H1 (cell line): ENCODE results near the gene BTN2A1. TPM values are rescaled to one million over a fixed set of nuclear protein-coding genes. Genes with fewer than 3 reads are reported as not detected.

ENCODE experiments used
- CTCF ChIA-PET: fragments of 300-600 bp; sonication (Branson Sonifier 250); formaldehyde crosslinking; loops from one replicate; lab custom pipeline; 2021; ENCODE audit not compliant: partially characterized antibody; lab: Charles Lee
- POLR2A ChIA-PET: fragments of 300-600 bp; sonication (Branson Sonifier 250); formaldehyde crosslinking; loops from one replicate; lab custom pipeline; 2021; ENCODE audit warnings: inconsistent platforms; ENCODE audit not compliant: partially characterized antibody; lab: Charles Lee
- DNase-seq, 2 experiments: peaks; one replicate each; pipeline versions ENCODE4 v3.0.0 to v3.0.0-alpha.2; 2010 to 2022; ENCODE audit warnings: low spot score in 2 of 2, low read depth in 1 of 2, mixed read lengths in 1 of 2
- FAIRE-seq: peaks from 2 replicates; lab custom pipeline; 2011; peaks lifted over from hg19 to GRCh38; lab: Jason Lieb, UNC
- H2AFZ ChIP-seq: 2 replicates; pipeline ENCODE4 v1.8.1; 2012; ENCODE audit warnings: low read length, inconsistent platforms
- H2AK5ac ChIP-seq: 2 replicates; pipeline ENCODE4 v1.6.1; 2013; ENCODE audit warnings: low read depth, low read length
- H2BK120ac ChIP-seq: replicated peaks from 2 replicates; pipeline ENCODE3; 2013; ENCODE audit warnings: low read depth, low read length, inconsistent platforms
- H2BK12ac ChIP-seq: 2 replicates; pipeline ENCODE4 v1.6.1; 2013; ENCODE audit warnings: low read depth, low read length
- H2BK15ac ChIP-seq: 2 replicates; pipeline ENCODE4 v1.6.1; 2013; ENCODE audit warnings: low read length
- H2BK20ac ChIP-seq: 2 replicates; pipeline ENCODE4 v1.6.1; 2013; ENCODE audit warnings: low read length
- H2BK5ac ChIP-seq: 2 replicates; pipeline ENCODE4 v1.6.1; 2013; ENCODE audit warnings: low read depth, low read length
- H3K14ac ChIP-seq: 2 replicates; pipeline ENCODE4 v1.6.1; 2013; ENCODE audit warnings: inconsistent platforms; ENCODE audit not compliant: insufficient read length
- H3K18ac ChIP-seq: 2 replicates; pipeline ENCODE4 v1.6.1; 2013; ENCODE audit warnings: low read length; ENCODE audit errors: extremely low read depth
- H3K23ac ChIP-seq: 2 replicates; pipeline ENCODE4 v1.6.1; 2013; ENCODE audit warnings: inconsistent platforms; ENCODE audit not compliant: insufficient read length
- H3K23me2 ChIP-seq: 2 replicates; pipeline ENCODE4 v1.6.1; 2013; ENCODE audit warnings: low read depth, low read length
- H3K27ac ChIP-seq: 2 replicates; pipeline ENCODE4 v1.6.1; 2011; ENCODE audit warnings: low read depth, low read length, inconsistent platforms
- H3K27me3 ChIP-seq, 4 experiments: replicated peaks in 1 of 4; 1 replicate in 1 of 4; 2 replicates in 3 of 4; pipeline versions ENCODE4 v1.6.1 to v1.8.1; 2011 to 2013; ENCODE audit warnings: low read length in 3 of 4, mild to moderate bottlenecking in 3 of 4, inconsistent platforms in 2 of 4, mixed read lengths in 2 of 4, moderate library complexity in 1 of 4; ENCODE audit not compliant: control insufficient read depth in 3 of 4, insufficient read depth in 3 of 4; ENCODE audit errors: extremely low read depth in 1 of 4
- H3K36me3 ChIP-seq, 4 experiments: 2 replicates each; pipeline versions ENCODE4 v1.6.1 to v1.8.1; 2011 to 2013; ENCODE audit warnings: mild to moderate bottlenecking in 4 of 4, low read length in 3 of 4, moderate library complexity in 2 of 4, control low read depth in 1 of 4, inconsistent platforms in 1 of 4; ENCODE audit not compliant: insufficient read depth in 4 of 4, control insufficient read depth in 2 of 4
- H3K4ac ChIP-seq: replicated peaks from 2 replicates; pipeline ENCODE3; 2013; ENCODE audit warnings: low read length, low read depth, mixed read lengths, inconsistent platforms; ENCODE audit not compliant: insufficient read length
- H3K4me1 ChIP-seq, 4 experiments: replicated peaks in 1 of 4; 1 replicate in 1 of 4; 2 replicates in 3 of 4; pipeline versions ENCODE4 v1.6.1 to v1.8.1; 2011 to 2013; ENCODE audit warnings: low read length in 3 of 4, inconsistent platforms in 2 of 4, mixed read lengths in 1 of 4; ENCODE audit not compliant: insufficient read depth in 4 of 4, control insufficient read depth in 3 of 4
- H3K4me2 ChIP-seq, 2 experiments: 2 replicates each; pipeline versions ENCODE4 v1.6.1 to v1.8.1; 2011 to 2013; ENCODE audit warnings: low read depth in 2 of 2, low read length in 2 of 2, control low read depth in 1 of 2, inconsistent platforms in 1 of 2, mild to moderate bottlenecking in 1 of 2; ENCODE audit not compliant: insufficient read depth in 1 of 2
- H3K4me3 ChIP-seq, 4 experiments: fragments of 200-600, 300-600 bp in 1 of 4; sonication (generic), shearing (Covaris generic), sonication (Bioruptor Twin) in 1 of 4; 2 replicates each; pipeline versions ENCODE4 v1.5.1 to v1.8.1; 2011 to 2016; ENCODE audit warnings: low read length in 4 of 4, low read depth in 3 of 4, control low read depth in 2 of 4, inconsistent platforms in 2 of 4, mild to moderate bottlenecking in 2 of 4, mixed read lengths in 1 of 4, moderate library complexity in 1 of 4; ENCODE audit not compliant: insufficient read depth in 2 of 4; ENCODE audit errors: extremely low read depth in 1 of 4
- H3K56ac ChIP-seq: replicated peaks from 2 replicates; pipeline ENCODE3; 2013; ENCODE audit warnings: low read depth, mild to moderate bottlenecking, mixed read lengths, low read length, inconsistent platforms; ENCODE audit not compliant: insufficient read length
- H3K79me1 ChIP-seq: 2 replicates; pipeline ENCODE4 v1.6.1; 2013; ENCODE audit warnings: low read depth, low read length, control low read depth
- H3K79me2 ChIP-seq, 2 experiments: 2 replicates each; pipeline versions ENCODE4 v1.6.1 to v1.8.1; 2012 to 2013; ENCODE audit warnings: low read length in 2 of 2, mild to moderate bottlenecking in 2 of 2, inconsistent platforms in 1 of 2; ENCODE audit not compliant: insufficient read depth in 2 of 2, control insufficient read depth in 1 of 2
- H3K9ac ChIP-seq, 4 experiments: replicated peaks in 1 of 4; 1 replicate in 1 of 4; 2 replicates in 3 of 4; pipeline versions ENCODE4 v1.6.1 to v1.8.1; 2011 to 2013; ENCODE audit warnings: low read depth in 3 of 4, low read length in 3 of 4, control low read depth in 2 of 4, mild to moderate bottlenecking in 2 of 4, moderate library complexity in 2 of 4, inconsistent platforms in 1 of 4; ENCODE audit errors: extremely low read depth in 1 of 4
- H3K9me3 ChIP-seq, 2 experiments: 2 replicates each; pipeline versions ENCODE4 v1.6.1 to v1.8.1; 2012 to 2013; ENCODE audit warnings: mild to moderate bottlenecking in 2 of 2, moderate library complexity in 2 of 2, control low read depth in 1 of 2, inconsistent platforms in 1 of 2, low read depth in 1 of 2, low read length in 1 of 2, mixed read lengths in 1 of 2; ENCODE audit not compliant: insufficient read depth in 2 of 2
- H4K20me1 ChIP-seq, 2 experiments: replicated peaks in 1 of 2; 2 replicates each; pipeline versions ENCODE3 to v1.8.1; 2011 to 2013; ENCODE audit warnings: inconsistent platforms in 2 of 2, low read length in 2 of 2, mild to moderate bottlenecking in 1 of 2; ENCODE audit not compliant: insufficient read depth in 2 of 2, control insufficient read depth in 1 of 2
- H4K5ac ChIP-seq: 2 replicates; pipeline ENCODE4 v1.6.1; 2013; ENCODE audit warnings: low read length, low read depth, mixed read lengths, inconsistent platforms; ENCODE audit not compliant: insufficient read length
- H4K8ac ChIP-seq: 2 replicates; pipeline ENCODE4 v1.8.0; 2013; ENCODE audit warnings: mild to moderate bottlenecking, moderate library complexity, low read length, inconsistent platforms; ENCODE audit not compliant: insufficient read depth; ENCODE audit errors: extremely low read depth
- H4K91ac ChIP-seq: replicated peaks from 2 replicates; pipeline ENCODE3; 2013; ENCODE audit warnings: low read length, mixed read lengths, inconsistent platforms; ENCODE audit not compliant: insufficient read length
- ASH2L ChIP-seq: fragments of 200-600, 300-600 bp; sonication (generic); IDR thresholded peaks from one replicate; pipeline ENCODE4 v1.7.1; 2017; ENCODE audit warnings: low read length
- CREB1 ChIP-seq: IDR thresholded peaks from 2 replicates; pipeline ENCODE4 v1.6.1; 2012; ENCODE audit warnings: inconsistent platforms
- EP300 ChIP-seq, 2 experiments: IDR thresholded peaks; 1 replicate in 1 of 2; 2 replicates in 1 of 2; pipeline ENCODE4 v1.6.1; 2011 to 2012; ENCODE audit warnings: low read depth in 2 of 2, low read length in 2 of 2, mild to moderate bottlenecking in 2 of 2, borderline replicate concordance in 1 of 2, inconsistent platforms in 1 of 2, moderate library complexity in 1 of 2
- EZH2 ChIP-seq: fragments of 200-600 bp; sonication (generic); IDR thresholded peaks from 2 replicates; pipeline ENCODE4 v1.7.1; 2012; ENCODE audit warnings: low read depth, mild to moderate bottlenecking, moderate library complexity, low read length, inconsistent platforms; ENCODE audit not compliant: severe bottlenecking
- GABPA ChIP-seq: IDR thresholded peaks from 2 replicates; pipeline ENCODE4 v1.6.1; 2011; ENCODE audit warnings: mild to moderate bottlenecking, low read length, moderate library complexity, borderline replicate concordance; ENCODE audit not compliant: insufficient read depth
- JUND ChIP-seq: IDR thresholded peaks from 2 replicates; pipeline ENCODE4 v1.6.1; 2011; ENCODE audit warnings: mild to moderate bottlenecking, improper control_type of control experiment, low read length
- KDM1A ChIP-seq: fragments of 200-600, 300-600 bp; sonication (generic); IDR thresholded peaks from 2 replicates; pipeline ENCODE4 v1.7.1; 2016; ENCODE audit warnings: mild to moderate bottlenecking, low read length, borderline replicate concordance
- PHF8 ChIP-seq: fragments of 200-600 bp; sonication (generic); conservative IDR thresholded peaks from 2 replicates; pipeline ENCODE4 v1.7.1; 2012; ENCODE audit warnings: low read depth, mild to moderate bottlenecking, inconsistent platforms, low read length, moderate library complexity
- SIN3A ChIP-seq, 2 experiments: IDR thresholded peaks in 1 of 2; conservative IDR thresholded peaks in 1 of 2; 2 replicates each; pipeline ENCODE4 v1.6.1; 2011 to 2012; ENCODE audit warnings: low read length in 2 of 2, improper control_type of control experiment in 1 of 2, low read depth in 1 of 2, mild to moderate bottlenecking in 1 of 2
- TAF7 ChIP-seq: optimal IDR thresholded peaks from 2 replicates; pipeline ENCODE3; 2011; ENCODE audit warnings: low read depth, mild to moderate bottlenecking, inconsistent platforms, low read length, moderate library complexity, borderline replicate concordance
- TEAD4 ChIP-seq: IDR thresholded peaks from 2 replicates; pipeline ENCODE4 v1.6.1; 2012; ENCODE audit warnings: low read depth, low read length, inconsistent platforms, mixed read lengths
- WGBS, 2 experiments: shearing (Covaris generic) in 1 of 2; methylation state at CpG; one replicate each; pipeline versions ENCODE4 v1.1.6 to v1.1.7; 2013 to 2015; ENCODE audit warnings: low lambda C conversion rate in 2 of 2, mixed read lengths in 2 of 2, inconsistent platforms in 1 of 2, low coverage in 1 of 2, missing lambda C conversion rate in 1 of 2; ENCODE audit not compliant: insufficient replicate concordance in 2 of 2, insufficient coverage in 1 of 2, insufficient read length in 1 of 2; ENCODE audit errors: extremely low coverage in 1 of 2, missing lambda C conversion rate in 1 of 2; 5-methylcytosine and 5-hydroxymethylcytosine counted together
- polyA plus RNA-seq, 7 experiments: library from polyadenylated mRNA; depleted of rRNA in 3 of 7; stranded (reverse) in 5 of 7; unstranded in 2 of 7; fragments of >200 nt in 5 of 7; fragments of 200-250 nt in 2 of 7; gene quantifications; 1 replicate in 5 of 7; 2 replicates in 1 of 7; 4 replicates in 1 of 7; pipeline versions ENCODE4 v1.2.1 to v1.2.3, GENCODE V29; 2011 to 2013; ENCODE audit warnings: missing spikeins in 2 of 7, mixed read lengths in 2 of 7
- total RNA-seq: library from RNA; stranded (reverse); fragmentation: NEBNext Ultra II Directional; extraction: Animal tissue kit (Norgen Biotek cat#: 25700); gene quantifications from 2 replicates; pipeline ENCODE4 v1.2.1, GENCODE V29; 2021
- TF ChIP-seq, protein P1 (sequence below): IDR thresholded peaks from 2 replicates; pipeline ENCODE4 v1.6.1; 2012; ENCODE audit warnings: inconsistent platforms

The BTN2A1 gene
- total and polyA plus RNA-seq, 2 of the 8 experiments (the other 6 are each of a cell fraction or from before 2014, with no cell fraction given), result 8.7 to 11.0 TPM

DNA sequence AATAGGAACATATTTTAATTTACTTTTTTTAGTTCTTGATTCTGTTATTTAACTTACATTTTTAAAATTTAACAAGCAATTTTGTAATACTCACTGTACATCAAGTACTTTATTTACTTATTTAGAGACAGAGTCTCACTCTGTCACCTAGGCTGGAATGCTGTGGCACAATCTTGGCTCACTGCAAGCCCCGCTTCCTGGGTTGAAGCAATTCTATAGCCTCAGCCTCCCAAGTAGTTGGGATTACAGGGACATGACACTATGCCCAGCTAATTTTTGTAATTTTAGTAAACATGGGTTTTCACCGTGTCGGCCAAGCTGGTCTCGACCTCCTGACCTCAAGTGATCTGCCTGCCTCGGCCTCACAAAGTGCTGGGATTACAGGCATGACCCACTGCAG lies 10.5 kb upstream of the BTN2A1 start:
- no peak overlapping the region for H2AFZ ChIP-seq
- FAIRE-seq (no peak), DNase-seq (no peak)
- POLR2A ChIA-PET, result no interaction called here
- no peaks in the 10 kb centered on the region for H4K20me1 ChIP-seq
- no peak overlapping the region for H3K56ac ChIP-seq
- H3K4me3 ChIP-seq, result no peak overlapping the region
- H3K4me2 ChIP-seq, result no peak overlapping the region
- CTCF ChIA-PET, result interaction anchor here (1.0 to 1.4 kb wide), 2 partner anchors 9 to 70 kb away, joined by 3 read pairs; no protein-coding TSS in a partner anchor
- no peaks in the 10 kb centered on the region for H3K27me3 ChIP-seq
- H3K23ac ChIP-seq, result no peak overlapping the region
- TF ChIP-seq JUND, result no peak
- no peak for TF ChIP-seq CREB1
- TF ChIP-seq ASH2L, result no peak
- no peak for TF ChIP-seq GABPA
- TF ChIP-seq TAF7, result no peak
- no peak for TF ChIP-seq PHF8
- no peak for TF ChIP-seq KDM1A
- no peak for TF ChIP-seq EZH2
- TF ChIP-seq TEAD4, result no peak
- TF ChIP-seq SIN3A (conservative IDR thresholded peaks at IDR 0.05 in 1 of 2, IDR thresholded peaks at IDR 0.05 in 1 of 2; ENCODE audit: low read depth in 1 of 2, low read length in 2 of 2), result no peak
- no peak for TF ChIP-seq EP300 (IDR thresholded peaks at IDR 0.05; ENCODE audit: borderline replicate concordance in 1 of 2, low read depth in 2 of 2, low read length in 2 of 2)
- TF ChIP-seq, protein P1, sequence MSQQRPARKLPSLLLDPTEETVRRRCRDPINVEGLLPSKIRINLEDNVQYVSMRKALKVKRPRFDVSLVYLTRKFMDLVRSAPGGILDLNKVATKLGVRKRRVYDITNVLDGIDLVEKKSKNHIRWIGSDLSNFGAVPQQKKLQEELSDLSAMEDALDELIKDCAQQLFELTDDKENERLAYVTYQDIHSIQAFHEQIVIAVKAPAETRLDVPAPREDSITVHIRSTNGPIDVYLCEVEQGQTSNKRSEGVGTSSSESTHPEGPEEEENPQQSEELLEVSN, result no peak
- H3K36me3 ChIP-seq, result no peaks in the 10 kb centered on the region
- 87% methylated on average over 5 of the region's 5 CpGs; no CpG with 5 or more reads in 1 of the 2 experiments for WGBS, 2 experiments
- H4K8ac ChIP-seq, result no peak overlapping the region
- no peak overlapping the region for H3K14ac ChIP-seq
- no peak overlapping the region for H2AK5ac ChIP-seq
- no peaks in the 10 kb centered on the region for H3K4me1 ChIP-seq
- H4K91ac ChIP-seq, result no peak overlapping the region
- H2BK15ac ChIP-seq, result no peak overlapping the region
- H4K5ac ChIP-seq, result no peak overlapping the region
- no peak overlapping the region for H3K18ac ChIP-seq
- no peak overlapping the region for H2BK120ac ChIP-seq
- H3K9ac ChIP-seq, result no peak overlapping the region
- no peaks in the 10 kb centered on the region for H3K9me3 ChIP-seq
- H3K79me2 ChIP-seq, result no peaks in the 10 kb centered on the region
- no peak overlapping the region for H2BK12ac ChIP-seq
- no peak overlapping the region for H3K4ac ChIP-seq
- H2BK20ac ChIP-seq, result no peak overlapping the region
- no peaks in the 10 kb centered on the region for H3K23me2 ChIP-seq
- no peaks in the 10 kb centered on the region for H3K79me1 ChIP-seq
- no peak overlapping the region for H3K27ac ChIP-seq
- H2BK5ac ChIP-seq, result no peak overlapping the region
